GM12873 (cell line): ENCODE data around the gene PAPPA2.

ENCODE experiments used
- TF ChIP-seq, protein P1 (sequence below): IDR thresholded peaks from 2 replicates; pipeline ENCODE4 v1.5.1; 2012; ENCODE audit warnings: low read depth, mild to moderate bottlenecking, moderate library complexity, low read length, control low read depth; ENCODE audit not compliant: insufficient read depth; ENCODE audit errors: missing control alignments

Gene PAPPA2

DNA sequence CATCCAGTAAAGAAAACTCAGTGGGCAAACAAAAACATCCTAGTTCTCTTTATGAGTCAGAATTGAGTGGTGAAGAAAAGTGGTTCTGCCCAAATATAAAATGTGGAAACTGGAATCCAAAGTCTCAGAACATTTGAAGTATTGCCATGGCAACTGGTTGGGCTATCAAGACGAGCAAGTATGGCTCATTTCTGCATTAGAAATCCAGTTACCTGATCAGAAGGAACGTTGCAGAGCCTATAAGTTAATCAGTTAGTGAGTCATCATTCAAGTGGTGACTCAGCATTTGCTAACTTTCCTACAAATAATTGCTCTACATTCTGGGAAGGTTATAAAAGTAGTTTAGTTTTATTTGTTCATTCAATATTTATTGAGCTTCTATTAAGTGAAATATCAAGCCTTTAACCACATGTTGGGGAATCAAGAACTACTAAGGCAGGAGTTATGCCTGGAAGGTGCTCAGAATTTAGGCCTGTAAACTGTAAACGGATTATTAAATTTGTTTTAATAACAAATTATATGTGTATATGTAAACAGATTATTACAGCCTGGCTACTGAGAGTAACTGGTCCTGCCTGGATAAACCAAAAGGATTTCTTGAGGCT lies 104.3 kb downstream of the PAPPA2 start:
- TF ChIP-seq, protein P1, sequence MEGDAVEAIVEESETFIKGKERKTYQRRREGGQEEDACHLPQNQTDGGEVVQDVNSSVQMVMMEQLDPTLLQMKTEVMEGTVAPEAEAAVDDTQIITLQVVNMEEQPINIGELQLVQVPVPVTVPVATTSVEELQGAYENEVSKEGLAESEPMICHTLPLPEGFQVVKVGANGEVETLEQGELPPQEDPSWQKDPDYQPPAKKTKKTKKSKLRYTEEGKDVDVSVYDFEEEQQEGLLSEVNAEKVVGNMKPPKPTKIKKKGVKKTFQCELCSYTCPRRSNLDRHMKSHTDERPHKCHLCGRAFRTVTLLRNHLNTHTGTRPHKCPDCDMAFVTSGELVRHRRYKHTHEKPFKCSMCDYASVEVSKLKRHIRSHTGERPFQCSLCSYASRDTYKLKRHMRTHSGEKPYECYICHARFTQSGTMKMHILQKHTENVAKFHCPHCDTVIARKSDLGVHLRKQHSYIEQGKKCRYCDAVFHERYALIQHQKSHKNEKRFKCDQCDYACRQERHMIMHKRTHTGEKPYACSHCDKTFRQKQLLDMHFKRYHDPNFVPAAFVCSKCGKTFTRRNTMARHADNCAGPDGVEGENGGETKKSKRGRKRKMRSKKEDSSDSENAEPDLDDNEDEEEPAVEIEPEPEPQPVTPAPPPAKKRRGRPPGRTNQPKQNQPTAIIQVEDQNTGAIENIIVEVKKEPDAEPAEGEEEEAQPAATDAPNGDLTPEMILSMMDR: no peak

DNA sequence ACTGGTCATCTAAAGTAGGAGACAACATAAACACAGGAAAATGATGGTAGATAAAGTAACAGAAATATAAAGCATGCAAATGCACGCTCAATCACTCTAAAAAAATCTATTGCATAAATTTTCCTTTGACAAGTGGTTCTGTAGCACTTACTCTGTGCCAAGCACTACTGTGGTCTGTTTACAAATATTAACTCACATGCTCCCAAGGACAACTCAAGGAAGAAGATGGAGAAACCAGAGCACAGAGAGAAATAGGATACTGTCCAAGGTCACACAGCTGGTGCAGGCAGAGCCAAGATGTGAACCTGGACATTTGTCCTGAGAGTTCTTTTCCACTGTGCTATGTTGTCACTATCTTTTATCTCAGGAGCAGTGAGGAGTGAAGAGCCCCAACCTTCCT lies 105.2 kb downstream of the PAPPA2 start:
- TF ChIP-seq, protein P1: no peak

DNA sequence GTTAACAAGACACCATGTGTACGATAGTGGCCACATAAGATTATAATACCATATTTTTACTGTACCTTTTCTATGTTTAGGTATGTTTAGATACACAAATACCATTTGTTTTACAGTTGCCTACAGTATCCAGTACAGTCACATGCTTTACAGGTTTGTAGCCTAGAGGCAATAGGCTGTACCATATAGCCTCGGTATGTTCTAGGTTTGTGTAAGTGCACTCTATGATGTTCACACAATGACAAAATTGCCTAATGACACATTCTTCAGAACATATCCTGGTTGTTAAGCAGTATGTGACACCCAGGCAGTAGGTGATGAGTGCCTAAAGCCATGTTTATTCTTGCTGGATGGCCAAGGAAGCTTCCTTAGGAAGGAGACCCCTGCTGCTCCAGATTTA lies 111.8 kb downstream of the PAPPA2 start:
- TF ChIP-seq, protein P1: no peak

DNA sequence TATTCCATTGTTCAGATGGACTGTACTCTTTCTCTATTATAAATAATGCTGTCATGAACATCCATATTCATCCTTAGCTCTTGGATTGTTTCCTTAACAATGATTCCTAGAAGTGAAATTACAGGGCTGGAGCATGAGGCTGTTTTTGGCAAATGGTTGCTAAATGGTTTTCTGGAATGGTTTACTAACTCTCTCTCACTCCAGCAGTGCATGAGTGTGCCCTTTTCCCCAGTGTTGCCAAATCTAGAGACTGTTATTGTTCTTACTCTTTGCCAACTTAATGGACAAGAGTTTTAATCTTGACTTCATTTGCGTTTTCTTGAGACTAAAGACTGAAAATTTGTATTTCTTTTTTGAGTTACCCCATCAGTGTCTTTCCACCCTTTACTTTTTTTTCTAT lies 113.0 kb downstream of the PAPPA2 start:
- TF ChIP-seq, protein P1: no peak

DNA sequence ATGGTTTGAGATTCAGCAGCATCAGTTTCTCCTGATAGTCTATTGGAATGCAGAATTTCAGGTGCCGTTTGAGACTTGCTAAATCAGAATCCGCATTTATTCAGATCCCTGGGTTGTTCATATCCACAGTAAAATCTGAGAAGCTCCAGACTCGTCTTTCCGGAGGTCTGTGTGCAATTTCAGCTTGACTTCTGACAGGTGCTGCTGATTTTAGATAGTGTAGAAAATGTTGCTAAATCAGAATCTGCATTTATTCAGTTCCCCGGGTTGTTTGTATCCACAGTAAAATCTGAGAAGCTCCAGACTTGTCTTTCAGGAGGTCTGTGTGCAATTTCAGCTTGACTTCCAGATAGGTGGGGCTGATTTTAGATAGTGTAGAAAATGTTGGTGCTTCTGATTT lies 113.7 kb downstream of the PAPPA2 start:
- TF ChIP-seq, protein P1: no peak

DNA sequence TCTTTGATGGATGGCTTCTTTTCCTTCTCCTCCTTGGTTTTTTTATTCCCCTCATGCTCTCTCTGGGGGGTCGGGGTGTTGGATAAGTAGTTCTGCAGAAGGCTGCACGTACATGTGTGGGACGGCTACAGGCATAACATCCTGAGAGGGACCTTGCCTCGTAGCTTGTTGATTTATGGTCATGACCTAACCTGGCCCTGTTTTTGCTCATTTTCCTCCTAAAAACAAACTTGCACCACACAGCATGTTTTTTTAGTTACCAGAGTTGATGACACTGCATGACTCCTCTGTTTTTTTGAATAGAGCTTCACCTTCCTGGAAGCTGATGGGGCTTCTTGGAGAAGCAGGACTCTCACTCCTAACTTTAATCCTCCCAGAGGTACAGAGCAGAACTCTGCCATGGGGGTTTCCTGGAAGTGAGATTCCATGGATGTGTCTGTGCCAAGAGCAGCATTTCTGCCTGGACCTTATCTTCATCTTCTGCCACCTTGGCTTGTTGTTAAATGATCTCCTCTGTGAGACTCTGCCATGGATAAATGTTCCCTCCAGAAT lies 114.7 kb downstream of the PAPPA2 start:
- TF ChIP-seq, protein P1: no peak

DNA sequence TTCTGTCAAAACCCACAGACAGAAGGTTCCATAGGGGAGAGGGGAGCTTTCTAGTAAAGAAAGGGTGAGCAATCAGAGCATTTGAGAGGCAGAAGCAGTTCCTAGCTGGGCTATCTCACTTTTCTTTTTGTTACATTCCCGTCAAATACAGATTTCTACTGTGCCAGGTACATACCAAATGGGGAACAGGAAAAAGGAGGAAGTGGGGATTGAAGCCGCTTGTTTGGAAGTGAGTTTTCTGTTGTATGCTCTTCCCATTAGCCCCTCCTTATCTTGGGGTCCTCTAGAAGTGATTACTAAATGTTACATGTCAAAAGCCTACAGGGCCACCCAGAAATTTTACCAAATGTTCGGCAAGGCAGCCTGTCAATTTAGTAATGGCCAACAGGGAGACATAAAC lies 116.1 kb downstream of the PAPPA2 start:
- TF ChIP-seq, protein P1: no peak

DNA sequence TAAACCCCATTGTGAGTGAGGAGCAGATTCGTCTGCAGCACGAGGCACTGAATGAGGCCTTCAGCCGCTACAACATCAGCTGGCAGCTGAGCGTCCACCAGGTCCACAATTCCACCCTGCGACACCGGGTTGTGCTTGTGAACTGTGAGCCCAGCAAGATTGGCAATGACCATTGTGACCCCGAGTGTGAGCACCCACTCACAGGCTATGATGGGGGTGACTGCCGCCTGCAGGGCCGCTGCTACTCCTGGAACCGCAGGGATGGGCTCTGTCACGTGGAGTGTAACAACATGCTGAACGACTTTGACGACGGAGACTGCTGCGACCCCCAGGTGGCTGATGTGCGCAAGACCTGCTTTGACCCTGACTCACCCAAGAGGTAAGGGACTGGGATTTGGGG lies 132.2 kb downstream of the PAPPA2 start:
- TF ChIP-seq, protein P1: no peak
